MV-4-11 (cell line): Measurements from ENCODE around the gene NHEJ1.

Experiments used
- DNase-seq: peaks from one replicate; lab custom pipeline; 2025; lab: John Stamatoyannopoulos, UW

Gene NHEJ1

GRCh38 chr2:219057709-219058540 lies 102.7 kb downstream of the NHEJ1 start:
- peak; percentile 34 for DNase-seq

- no peak for DNase-seq
Observed at GRCh38 chr2:219056896-219057708, 103.5 kb downstream of the NHEJ1 start.

- DNase-seq, result no peak
Observed at GRCh38 chr2:219056176-219056895, 104.3 kb downstream of the NHEJ1 start.

GRCh38 chr2:219054956-219055903 lies 105.4 kb downstream of the NHEJ1 start:
- no peak for DNase-seq

GRCh38 chr2:219049282-219049681 lies 111.3 kb downstream of the NHEJ1 start:
- DNase-seq, result no peak

- peak; percentile 44 for DNase-seq
Observed at GRCh38 chr2:219045937-219046550, 114.6 kb downstream of the NHEJ1 start.

- no peak for DNase-seq
Observed at GRCh38 chr2:219042750-219043149, 117.9 kb downstream of the NHEJ1 start.

GRCh38 chr2:219042157-219042556 lies 118.5 kb downstream of the NHEJ1 start:
- DNase-seq, result no peak

- no peak for DNase-seq
Observed at GRCh38 chr2:219041252-219041651, 119.4 kb downstream of the NHEJ1 start, which contains the start of gene CFAP65. Gene CFAP65, minus strand, starts transcription at chr2:219041516. Its CDS starts 2,468 bp downstream, at chr2:219039048.

GRCh38 chr2:219038600-219038999 lies 122.0 kb downstream of the NHEJ1 start:
- DNase-seq, result no peak

GRCh38 chr2:219037783-219038499 lies 122.7 kb downstream of the NHEJ1 start:
- no peak for DNase-seq

GRCh38 chr2:219035942-219036341 lies 124.7 kb downstream of the NHEJ1 start:
- DNase-seq, result no peak

- no peak for DNase-seq
Observed at GRCh38 chr2:219034823-219035222, 125.8 kb downstream of the NHEJ1 start.

- DNase-seq, result no peak
Observed at GRCh38 chr2:219032051-219032745, 128.4 kb downstream of the NHEJ1 start.

GRCh38 chr2:219031005-219031738 lies 129.4 kb downstream of the NHEJ1 start:
- no peak for DNase-seq

GRCh38 chr2:219030177-219030940 lies 130.3 kb downstream of the NHEJ1 start:
- no peak for DNase-seq

GRCh38 chr2:219029829-219030165 lies 130.8 kb downstream of the NHEJ1 start:
- DNase-seq, result peak; percentile 42
